ENCODE results near the gene LRP1-AS.

DNA sequence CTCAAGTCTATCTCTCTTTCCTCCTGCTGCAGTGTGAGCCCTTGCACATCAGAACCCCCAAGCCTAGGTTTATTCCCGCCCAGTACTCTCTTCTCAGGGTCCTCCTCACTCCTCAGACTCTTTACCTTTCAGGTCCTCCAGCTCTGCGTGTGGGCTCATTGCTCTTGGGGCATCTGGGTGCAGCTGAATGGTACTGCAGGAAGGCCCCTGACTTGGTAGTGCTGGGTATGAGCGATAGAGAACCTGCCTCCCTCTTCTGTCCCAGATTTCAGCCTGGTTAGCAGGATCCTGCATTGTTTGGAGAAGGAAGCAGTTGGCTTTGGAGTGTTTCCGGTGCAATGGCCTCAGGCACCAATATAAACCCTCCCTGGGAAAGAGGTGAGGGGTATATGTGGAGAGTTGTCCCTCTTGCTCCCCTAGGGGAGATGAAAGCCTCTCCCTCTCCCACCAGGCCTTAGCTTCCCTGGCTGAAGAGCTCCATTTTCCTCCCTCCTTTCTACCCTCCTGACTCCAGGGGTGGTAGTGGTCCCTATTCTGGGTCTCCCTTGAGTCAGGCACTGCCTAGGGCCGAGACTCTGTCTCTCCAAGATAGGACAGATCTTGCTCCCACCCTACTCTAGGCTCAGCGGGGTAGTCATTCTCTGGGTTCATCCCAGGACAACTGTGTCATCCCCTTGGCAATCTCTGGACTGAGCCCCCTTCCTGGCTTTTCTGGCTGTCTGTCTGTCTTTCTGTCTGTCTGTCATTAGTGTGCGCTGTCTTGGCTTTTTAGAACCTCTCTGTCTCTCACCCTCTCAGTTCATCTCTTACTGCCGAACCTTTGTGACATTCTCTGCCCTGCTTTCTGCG, 15.3 kb downstream of the LRP1-AS start:
- TF ChIP-seq POLR2A (IDR thresholded peaks at IDR 0.05; ENCODE audit: extremely low read depth, insufficient read length), result no peak
- no peak for TF ChIP-seq CTCF (IDR thresholded peaks at IDR 0.05; ENCODE audit: low read depth, low read length)
- no peak for TF ChIP-seq MAX (IDR thresholded peaks at IDR 0.05; ENCODE audit: low read depth, low read length)
- TF ChIP-seq MYC (IDR thresholded peaks at IDR 0.05; ENCODE audit: low read depth, low read length), result no peak
